Measurements from ENCODE around the gene BBS9. TPM values are rescaled to one million over a fixed set of nuclear protein-coding genes. Genes with fewer than 3 reads are reported as not detected.

The BBS9 gene
- 10 to 100 TPM; 16.0 to 20.4 TPM for total RNA-seq
- polyA plus RNA-seq (2013, experiment 1 of 2), result 10.4 TPM
- 12.7 TPM for polyA plus RNA-seq (2013, experiment 2 of 2)
- 5.7 to 52.7 (median 29.7) reads per million in 172 experiments for total RNA-seq

DNA sequence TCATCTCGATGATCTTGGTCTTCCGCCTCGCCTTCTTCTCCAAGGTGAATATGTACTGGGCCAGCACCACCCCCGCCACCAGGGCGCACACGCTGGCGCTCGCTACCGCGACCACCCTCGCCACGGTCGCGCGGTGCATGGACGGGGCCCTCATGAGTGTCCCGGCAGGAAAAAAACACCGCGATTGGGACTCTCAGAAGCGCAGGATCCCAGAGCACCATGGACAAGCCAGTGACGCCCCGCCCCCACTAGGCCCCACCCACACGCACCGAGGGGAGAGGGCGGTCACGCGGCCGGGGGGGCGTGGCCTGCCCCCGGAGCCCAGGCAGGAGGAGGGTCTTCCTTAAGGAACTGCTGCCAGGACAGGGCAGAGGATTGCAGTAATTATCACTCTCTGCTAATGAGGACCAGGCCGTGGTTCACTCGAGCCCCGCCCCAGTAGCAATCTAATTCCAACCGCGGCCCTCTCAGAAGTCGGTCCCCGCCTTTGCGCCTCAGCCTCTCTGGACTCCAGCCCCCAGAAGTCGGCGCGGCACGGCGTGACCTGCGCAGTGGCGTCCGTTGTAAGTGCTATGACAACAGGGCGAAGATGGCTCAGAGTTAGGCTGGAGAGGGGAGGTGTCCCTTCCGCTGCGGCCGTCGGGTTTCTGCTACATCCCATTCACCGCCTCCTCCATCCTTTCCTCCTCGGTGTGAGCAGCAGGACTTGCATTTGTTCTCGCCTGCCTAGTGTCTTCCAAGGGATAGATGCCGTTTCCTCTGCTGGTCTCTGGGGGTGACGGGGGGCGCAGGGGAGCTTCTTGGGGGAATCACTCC lies at the start of gene BBS9:
BBS9 (plus strand) TSS at position 575 of the 816 bp plus-strand sequence. CDS start 16,689 bp downstream, outside the sequence.
- peak; percentile 95 for ATAC-seq (ENCODE audit: poor library complexity)
- Mint-ChIP-seq H3K4me1 (ENCODE audit: low read depth) (peaks cover 34% of the 10 kb centered on the region), H3K27me3 (peaks cover 4% of the 10 kb centered on the region), H3K27ac (peak within 1 kb of the TSS; percentile 92), H3K9me3 (no peaks in the 10 kb centered on the region), H3K4me3 (peak within 1 kb of the TSS; percentile 96), H3K36me3 (ENCODE audit: low read depth) (peaks cover 13% of the 10 kb centered on the region)
- peak; percentile 79 to 95 (median 87) for DNase-seq
- Histone ChIP-seq H3K9me3 (ENCODE audit: control insufficient read depth in 1 of 2, insufficient read depth in 1 of 2, low read length in 2 of 2) (peaks cover 0 to 3% of the 10 kb centered on the region in 2 experiments), H3K36me3 (ENCODE audit: insufficient read depth, low read length) (no peaks in the 10 kb centered on the region), H3K4me3 (ENCODE audit: low read length) (peak within 1 kb of the TSS; percentile 63), H3K27ac (ENCODE audit: low read depth in 1 of 2, low read length in 2 of 2) (peak within 1 kb of the TSS; percentile 54 to 79), H3K4me1 (ENCODE audit: insufficient read depth, low read length) (peaks cover 4% of the 10 kb centered on the region), H3K27me3 (ENCODE audit: control insufficient read depth in 1 of 2, insufficient read depth in 2 of 2, low read length in 2 of 2) (no peaks in the 10 kb centered on the region)
- CTCF ChIA-PET, result interaction anchor here (1.0 to 3.0 kb wide), 2 partner anchors 20 to 21 kb away, joined by 5 to 10 read pairs; partner anchors contain the start of gene RP9
- intact Hi-C loops (cut with DNase I, micrococcal nuclease), result loop anchor here (1.0 to 5.0 kb wide), 7 partner anchors 20 to 638 kb away; partner anchors contain the start of genes NT5C3A (in 2 of the 2), AVL9 (in 1 of the 2), KBTBD2 (in 1 of the 2) and LSM5 (in 1 of the 2)
- POLR2A ChIA-PET, result interaction anchor here (0.6 to 2.9 kb wide), 5 partner anchors 19 to 639 kb away, joined by 3 to 10 read pairs (median 7); partner anchors contain the start of genes LSM5 and RP9
- TF ChIP-seq, protein P1, sequence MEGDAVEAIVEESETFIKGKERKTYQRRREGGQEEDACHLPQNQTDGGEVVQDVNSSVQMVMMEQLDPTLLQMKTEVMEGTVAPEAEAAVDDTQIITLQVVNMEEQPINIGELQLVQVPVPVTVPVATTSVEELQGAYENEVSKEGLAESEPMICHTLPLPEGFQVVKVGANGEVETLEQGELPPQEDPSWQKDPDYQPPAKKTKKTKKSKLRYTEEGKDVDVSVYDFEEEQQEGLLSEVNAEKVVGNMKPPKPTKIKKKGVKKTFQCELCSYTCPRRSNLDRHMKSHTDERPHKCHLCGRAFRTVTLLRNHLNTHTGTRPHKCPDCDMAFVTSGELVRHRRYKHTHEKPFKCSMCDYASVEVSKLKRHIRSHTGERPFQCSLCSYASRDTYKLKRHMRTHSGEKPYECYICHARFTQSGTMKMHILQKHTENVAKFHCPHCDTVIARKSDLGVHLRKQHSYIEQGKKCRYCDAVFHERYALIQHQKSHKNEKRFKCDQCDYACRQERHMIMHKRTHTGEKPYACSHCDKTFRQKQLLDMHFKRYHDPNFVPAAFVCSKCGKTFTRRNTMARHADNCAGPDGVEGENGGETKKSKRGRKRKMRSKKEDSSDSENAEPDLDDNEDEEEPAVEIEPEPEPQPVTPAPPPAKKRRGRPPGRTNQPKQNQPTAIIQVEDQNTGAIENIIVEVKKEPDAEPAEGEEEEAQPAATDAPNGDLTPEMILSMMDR (IDR thresholded peaks at IDR 0.05), result no peak

DNA sequence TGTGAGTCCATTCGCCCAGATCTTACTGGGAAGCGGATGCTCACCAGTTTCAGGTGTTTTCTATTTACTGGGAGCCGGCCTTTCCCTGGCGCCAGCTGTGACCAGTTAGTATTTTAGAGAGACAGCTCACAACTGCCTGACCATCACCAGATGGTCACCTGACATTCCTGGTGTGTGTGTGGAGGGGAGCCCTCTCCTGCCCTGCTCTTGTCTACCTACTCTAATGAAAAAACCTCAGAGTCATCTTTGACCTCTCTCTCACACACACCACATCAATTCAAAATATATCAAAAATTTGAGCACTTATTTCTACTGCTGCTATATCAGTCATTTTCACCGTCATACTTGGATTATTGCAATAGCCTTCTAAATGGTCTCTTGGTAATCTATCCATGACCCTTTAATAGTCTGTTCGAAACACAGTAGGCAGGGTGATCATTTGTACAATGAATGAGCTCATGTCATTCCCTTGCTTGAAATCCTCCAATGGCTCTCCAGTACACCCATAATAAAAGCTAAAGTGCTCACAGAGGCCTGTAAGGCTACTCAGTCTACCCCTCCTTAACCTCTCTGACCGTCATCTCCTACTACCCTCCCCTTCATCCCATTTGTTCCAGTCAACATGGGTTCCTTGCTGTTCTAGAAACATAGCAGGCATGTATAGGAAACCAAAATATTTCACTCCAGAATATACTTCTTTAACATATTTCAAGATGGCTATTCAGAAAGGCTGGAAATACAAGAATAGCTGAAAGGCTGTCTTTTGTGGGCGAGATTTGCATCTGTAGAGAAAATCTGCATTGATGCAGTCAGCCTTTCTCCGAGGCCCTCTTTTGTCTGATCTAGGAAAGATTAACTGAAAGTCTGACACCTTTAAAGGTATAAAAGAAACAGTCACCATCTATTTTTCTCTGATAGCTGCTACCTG lies 49.3 kb upstream of the BBS9 start:
- DNase-seq (no peak), ATAC-seq (ENCODE audit: poor library complexity) (no peak)
- Histone ChIP-seq H3K9me3 (ENCODE audit: control insufficient read depth in 1 of 2, insufficient read depth in 1 of 2, low read length in 2 of 2) (peaks cover 0 to 4% of the 10 kb centered on the region in 2 experiments), H3K4me1 (ENCODE audit: insufficient read depth, low read length) (peaks cover 12% of the 10 kb centered on the region), H3K27me3 (ENCODE audit: control insufficient read depth in 1 of 2, insufficient read depth in 2 of 2, low read length in 2 of 2) (no peaks in the 10 kb centered on the region), H3K4me3 (ENCODE audit: low read length) (no peak overlapping the region), H3K27ac (ENCODE audit: low read depth in 1 of 2, low read length in 2 of 2) (no peak overlapping the region), H3K36me3 (ENCODE audit: insufficient read depth, low read length) (no peaks in the 10 kb centered on the region)
- no peaks in the 10 kb centered on the region for H3K9me3 Mint-ChIP-seq
- H3K27ac Mint-ChIP-seq, result no peak overlapping the region
- H3K27me3 Mint-ChIP-seq, result peaks cover 4% of the 10 kb centered on the region
- H3K36me3 Mint-ChIP-seq (ENCODE audit: low read depth), result no peaks in the 10 kb centered on the region
- intact Hi-C loops (cut with DNase I, micrococcal nuclease), result no loop called here
- POLR2A ChIA-PET, result no interaction called here
- H3K4me3 Mint-ChIP-seq, result no peak overlapping the region
- TF ChIP-seq, protein P1 (IDR thresholded peaks at IDR 0.05), result no peak
- CTCF ChIA-PET, result no interaction called here
- peaks cover 15% of the 10 kb centered on the region for H3K4me1 Mint-ChIP-seq (ENCODE audit: low read depth)

DNA sequence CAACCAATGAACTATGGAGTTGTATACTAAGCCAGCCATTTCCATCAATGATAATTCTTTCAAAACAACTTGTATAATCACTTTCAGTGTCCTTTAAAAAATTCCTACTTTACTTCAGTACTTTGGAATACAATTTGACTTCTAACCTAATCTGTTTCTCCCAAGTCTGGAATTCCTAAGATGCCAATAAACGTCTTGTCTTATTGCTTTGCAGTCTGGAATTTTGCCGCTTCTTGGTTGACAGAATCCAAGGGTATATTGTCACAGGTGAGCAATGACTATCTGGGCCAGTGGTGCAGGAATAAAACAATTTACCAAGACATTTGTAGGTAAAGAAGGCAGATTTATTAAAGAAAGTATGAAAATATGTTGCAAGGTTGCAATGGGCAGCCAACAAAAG lies 42.0 kb upstream of the BBS9 start:
- Histone ChIP-seq H3K36me3 (ENCODE audit: insufficient read depth, low read length) (no peaks in the 10 kb centered on the region), H3K9me3 (ENCODE audit: control insufficient read depth in 1 of 2, insufficient read depth in 1 of 2, low read length in 2 of 2) (peaks cover 6 to 12% of the 10 kb centered on the region in 2 experiments), H3K4me3 (ENCODE audit: low read length) (no peak overlapping the region), H3K4me1 (ENCODE audit: insufficient read depth, low read length) (no peaks in the 10 kb centered on the region), H3K27me3 (ENCODE audit: control insufficient read depth in 1 of 2, insufficient read depth in 2 of 2, low read length in 2 of 2) (no peaks in the 10 kb centered on the region), H3K27ac (ENCODE audit: low read depth in 1 of 2, low read length in 2 of 2) (no peak overlapping the region)
- no peak overlapping the region for H3K4me3 Mint-ChIP-seq
- ATAC-seq (ENCODE audit: poor library complexity) (no peak), DNase-seq (no peak)
- TF ChIP-seq, protein P1 (IDR thresholded peaks at IDR 0.05), result no peak
- peaks cover 1% of the 10 kb centered on the region for H3K36me3 Mint-ChIP-seq (ENCODE audit: low read depth)
- ChIA-PET POLR2A (no interaction called here), CTCF (no interaction called here)
- H3K27me3 Mint-ChIP-seq, result no peaks in the 10 kb centered on the region
- no peak overlapping the region for H3K27ac Mint-ChIP-seq
- no peaks in the 10 kb centered on the region for H3K4me1 Mint-ChIP-seq (ENCODE audit: low read depth)
- H3K9me3 Mint-ChIP-seq, result no peaks in the 10 kb centered on the region
- intact Hi-C loops (cut with DNase I, micrococcal nuclease), result no loop called here
